Right lobe of liver (tissue), 6 donors: ENCODE data around the gene USP11. TPM values are rescaled to one million over a fixed set of nuclear protein-coding genes. Genes with fewer than 3 reads are reported as not detected.
A peak's percentile ranks its signal among the peaks of the same experiment; 100 is the strongest.

Experiments
- ATAC-seq, 4 donors: fragments of 200-7000 bp; cut with Tn5 transposase; one replicate each; pipeline ENCODE4 v1.9.1; 2020; ENCODE audit warnings: mild to moderate bottlenecking in 4 of 4, moderate library complexity in 4 of 4
- DNase-seq, 3 donors: peaks; one replicate each; pipeline ENCODE4 v3.0.0-alpha.2; 2020
- H3K27ac ChIP-seq, 3 donors: fragments of 200-600 bp; one replicate each; pipeline ENCODE4 v1.8.0; 2022
- H3K27me3 ChIP-seq, 2 donors: fragments of 200-600 bp; one replicate each; pipeline ENCODE4 v1.8.0; 2022
- H3K36me3 ChIP-seq, 4 donors: fragments of 200-600 bp; sonication (generic) in 1 of 4; one replicate each; pipeline versions ENCODE4 v1.5.1 to v1.8.0; 2017 to 2022; ENCODE audit warnings: control low read depth in 1 of 4
- H3K4me1 ChIP-seq, 4 donors: fragments of 200-600 bp; sonication (generic) in 1 of 4; one replicate each; pipeline versions ENCODE4 v1.5.1 to v1.8.0; 2017 to 2022; ENCODE audit warnings: control low read depth in 1 of 4
- H3K4me3 ChIP-seq, 3 donors: fragments of 200-600 bp; one replicate each; pipeline ENCODE4 v1.8.0; 2022
- H3K9me3 ChIP-seq, 4 donors: fragments of 200-600 bp; sonication (generic) in 1 of 4; one replicate each; pipeline versions ENCODE4 v1.5.1 to v1.8.0; 2017 to 2022; ENCODE audit warnings: control low read depth in 1 of 4
- CTCF ChIP-seq, 4 donors: fragments of 200-600 bp in 3 of 4; fragments of 450-650 bp in 1 of 4; IDR thresholded peaks; one replicate each; pipeline versions ENCODE4 v1.5.1 to v1.8.0; 2016 to 2022; ENCODE audit warnings: antibody characterized with exemption in 4 of 4, mild to moderate bottlenecking in 2 of 4
- POLR2A ChIP-seq: fragments of 450-650 bp; IDR thresholded peaks from one replicate; pipeline ENCODE4 v1.6.1; 2017; ENCODE audit warnings: antibody characterized with exemption, mild to moderate bottlenecking
- WGBS: methylation state at CpG from one replicate; pipeline ENCODE4 v1.1.6; 2018; ENCODE audit warnings: low coverage, low lambda C conversion rate; ENCODE audit not compliant: insufficient coverage; ENCODE audit errors: missing lambda C conversion rate; 5-methylcytosine and 5-hydroxymethylcytosine counted together
- intact Hi-C, 2 donors: fragments of 100-400 bp; cut with DNase I; formaldehyde crosslinking; loops; one replicate each; pipeline versions ENCODE4 v1.11.2 to v1.14.1; 2022
- total RNA-seq, 6 experiments: library from RNA; depleted of rRNA in 2 of 6; stranded (reverse); fragments of >200 nt in 2 of 6; fragmentation: NEBNext Ultra II Directional in 3 of 6; extraction: Animal tissue kit (Norgen Biotek cat#: 25700) in 3 of 6; gene quantifications; one replicate each; pipeline versions ENCODE4 v1.1.0 to v1.2.4, GENCODE V29; 2016 to 2023
- donor health status: DM: no; HTN: yes; CAD: no.
- donor health status: DM: no; HTN: no; CAD: no.
- donor health status: DM: no; HTN: no; CAD: no.
- donor health status: DM: no; HTN: yes; CAD: no.
- donor health status: DM: no; HTN: yes; CAD: no.

The USP11 gene
- total RNA-seq, 6 experiments from 2014 or later: 7.1 to 14.7 (median 11.4) TPM

GRCh38 chrX:47264483-47265173 is 31.8 kb downstream of the USP11 start:
- peak in 2 of 4 donors; percentile 43 to 78 for ATAC-seq
- TF ChIP-seq CTCF (IDR thresholded peaks at IDR 0.05) (no peak), POLR2A (no peak)
- Histone ChIP-seq H3K36me3 (no peaks in the 10 kb centered on the region), H3K9me3 (no peaks in the 10 kb centered on the region), H3K4me3 (no peak overlapping the region), H3K27me3 (no peaks in the 10 kb centered on the region), H3K4me1 (no peaks in the 10 kb centered on the region), H3K27ac (no peak overlapping the region)
- intact Hi-C loops: no loop called here
- no peak for DNase-seq
- 50% methylated on average over 6 of the region's 7 CpGs for WGBS

- 75% methylated on average over 2 of the region's 7 CpGs for WGBS
- no peak for ATAC-seq
These were observed 33.8 kb downstream of the USP11 start for GRCh38 chrX:47266643-47267042.

GRCh38 chrX:47272013-47272408 is 39.2 kb downstream of the USP11 start:
- H3K27me3 ChIP-seq: no peaks in the 10 kb centered on the region
- no peak for ATAC-seq
- no peaks in the 10 kb centered on the region for H3K36me3 ChIP-seq
- DNase-seq: no peak
- no peak overlapping the region for H3K27ac ChIP-seq
- intact Hi-C loops: no loop called here
- 33% methylated on average over 2 of the region's 2 CpGs for WGBS
- H3K4me1 ChIP-seq: peaks cover 0 to 4% (median 0%) of the 10 kb centered on the region in 4 donors
- H3K9me3 ChIP-seq: no peaks in the 10 kb centered on the region
- TF ChIP-seq POLR2A: no peak
- TF ChIP-seq CTCF (IDR thresholded peaks at IDR 0.05): no peak
- H3K4me3 ChIP-seq: no peak overlapping the region

More at GRCh38 chrX:47266643-47267042, 33.8 kb downstream of the USP11 start:
- intact Hi-C loops: no loop called here
- peaks cover 0 to 4% (median 0%) of the 10 kb centered on the region in 4 donors for H3K4me1 ChIP-seq
- no peak overlapping the region for H3K4me3 ChIP-seq
- DNase-seq: no peak
- no peaks in the 10 kb centered on the region for H3K27me3 ChIP-seq
- H3K36me3 ChIP-seq: no peaks in the 10 kb centered on the region
- H3K9me3 ChIP-seq: no peaks in the 10 kb centered on the region
- no peak for TF ChIP-seq CTCF (IDR thresholded peaks at IDR 0.05)
- no peak for TF ChIP-seq POLR2A
- no peak overlapping the region for H3K27ac ChIP-seq

GRCh38 chrX:47273011-47273730 is 40.4 kb downstream of the USP11 start:
- intact Hi-C loops: no loop called here
- no peak overlapping the region for H3K27ac ChIP-seq
- ATAC-seq: peak in 1 of 4 donors; percentile 14
- H3K27me3 ChIP-seq: no peaks in the 10 kb centered on the region
- no peak for TF ChIP-seq CTCF (IDR thresholded peaks at IDR 0.05)
- no peak for TF ChIP-seq POLR2A
- no peak overlapping the region for H3K4me3 ChIP-seq
- H3K9me3 ChIP-seq: no peaks in the 10 kb centered on the region
- 49% methylated on average over 2 of the region's 7 CpGs for WGBS
- no peak for DNase-seq
- no peaks in the 10 kb centered on the region for H3K36me3 ChIP-seq
- H3K4me1 ChIP-seq: peaks cover 0 to 4% (median 0%) of the 10 kb centered on the region in 4 donors
